ENCODE data around the gene RAET1L.
"Not testable (repeated sequence)": the region's sequence is repeated elsewhere in the genome, so short reads cannot be mapped to it uniquely, and the experiment has no call there.

DNA sequence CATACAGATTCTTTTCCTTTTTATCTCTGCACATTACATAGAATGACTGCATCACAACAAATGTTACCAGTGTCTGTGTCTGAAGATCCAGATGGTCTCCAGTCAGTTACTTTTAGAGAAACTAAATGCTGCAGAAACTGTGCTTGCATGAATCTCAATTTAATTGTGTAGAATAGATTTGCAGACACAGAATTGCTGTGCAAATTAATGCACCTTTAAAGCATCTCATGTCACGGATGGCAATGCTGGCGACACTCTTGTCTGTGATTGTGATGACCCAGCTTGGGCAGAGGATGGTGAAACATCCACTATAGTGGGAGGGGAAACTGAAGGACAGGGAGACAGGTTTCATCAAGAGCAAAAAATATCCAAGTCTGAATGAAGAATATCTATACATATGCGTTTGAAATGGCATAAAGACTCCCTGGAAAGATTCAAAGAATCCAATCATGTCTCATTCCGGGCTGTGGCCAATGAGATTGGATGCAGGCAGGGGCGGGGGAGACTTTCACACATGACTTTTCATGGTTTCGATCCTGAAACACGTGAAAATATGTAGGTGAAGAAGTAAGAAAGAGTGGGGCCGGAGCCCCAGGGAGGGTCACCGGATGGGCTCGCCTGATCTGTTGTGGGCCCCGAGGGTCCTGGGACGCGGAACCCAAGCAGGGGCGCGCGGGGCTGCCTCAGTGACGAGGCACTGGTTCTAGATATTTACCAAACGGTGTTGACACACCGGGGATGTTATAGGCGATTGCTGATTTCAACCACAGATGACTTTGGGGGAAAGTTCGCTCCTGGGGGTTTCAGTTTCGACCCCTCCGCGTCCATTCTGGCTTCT, 11.3 kb downstream of the RAET1L start:
- TF ChIP-seq, protein P1, sequence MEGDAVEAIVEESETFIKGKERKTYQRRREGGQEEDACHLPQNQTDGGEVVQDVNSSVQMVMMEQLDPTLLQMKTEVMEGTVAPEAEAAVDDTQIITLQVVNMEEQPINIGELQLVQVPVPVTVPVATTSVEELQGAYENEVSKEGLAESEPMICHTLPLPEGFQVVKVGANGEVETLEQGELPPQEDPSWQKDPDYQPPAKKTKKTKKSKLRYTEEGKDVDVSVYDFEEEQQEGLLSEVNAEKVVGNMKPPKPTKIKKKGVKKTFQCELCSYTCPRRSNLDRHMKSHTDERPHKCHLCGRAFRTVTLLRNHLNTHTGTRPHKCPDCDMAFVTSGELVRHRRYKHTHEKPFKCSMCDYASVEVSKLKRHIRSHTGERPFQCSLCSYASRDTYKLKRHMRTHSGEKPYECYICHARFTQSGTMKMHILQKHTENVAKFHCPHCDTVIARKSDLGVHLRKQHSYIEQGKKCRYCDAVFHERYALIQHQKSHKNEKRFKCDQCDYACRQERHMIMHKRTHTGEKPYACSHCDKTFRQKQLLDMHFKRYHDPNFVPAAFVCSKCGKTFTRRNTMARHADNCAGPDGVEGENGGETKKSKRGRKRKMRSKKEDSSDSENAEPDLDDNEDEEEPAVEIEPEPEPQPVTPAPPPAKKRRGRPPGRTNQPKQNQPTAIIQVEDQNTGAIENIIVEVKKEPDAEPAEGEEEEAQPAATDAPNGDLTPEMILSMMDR (IDR thresholded peaks at IDR 0.05), result not testable (repeated sequence)
- not testable (repeated sequence) for TF ChIP-seq POLR2A (IDR thresholded peaks at IDR 0.05)

Data from lower leg skin (tissue), 3 donors.